ENCODE data around the gene KRTAP22-2.

The KRTAP22-2 gene

GRCh38 chr21:30590297-30590696 is at the start of gene KRTAP22-2:
TSS of gene KRTAP22-2 (minus strand) at chr21:30590397.
- in situ Hi-C loops (cut with HindIII; ENCODE audit: low sequenced_read_pairs) = no loop called here

GRCh38 chr21:30638686-30639085 is 48.5 kb upstream of the KRTAP22-2 start:
- in situ Hi-C loops (cut with HindIII; ENCODE audit: low sequenced_read_pairs) = no loop called here

- in situ Hi-C loops (cut with HindIII; ENCODE audit: low sequenced_read_pairs) = no loop called here
Measured at GRCh38 chr21:30634906-30635305, 44.7 kb upstream of the KRTAP22-2 start, which contains the start of gene KRTAP20-2. TSS of gene KRTAP20-2 (plus strand) at chr21:30635206. CDS start at chr21:30635264, 58 bp downstream.

- in situ Hi-C loops (cut with HindIII; ENCODE audit: low sequenced_read_pairs) = no loop called here
Measured at GRCh38 chr21:30629200-30629599, 39.0 kb upstream of the KRTAP22-2 start.

GRCh38 chr21:30628109-30628508 is 37.9 kb upstream of the KRTAP22-2 start:
- in situ Hi-C loops (cut with HindIII; ENCODE audit: low sequenced_read_pairs) = no loop called here

- in situ Hi-C loops (cut with HindIII; ENCODE audit: low sequenced_read_pairs) = no loop called here
Measured at GRCh38 chr21:30625449-30626165, 35.4 kb upstream of the KRTAP22-2 start.

GRCh38 chr21:30623362-30623761 is 33.2 kb upstream of the KRTAP22-2 start:
- in situ Hi-C loops (cut with HindIII; ENCODE audit: low sequenced_read_pairs) = no loop called here

GRCh38 chr21:30620522-30620921 is 30.3 kb upstream of the KRTAP22-2 start, which contains the start of gene KRTAP20-4:
TSS of gene KRTAP20-4 (plus strand) at chr21:30620627.
- in situ Hi-C loops (cut with HindIII; ENCODE audit: low sequenced_read_pairs) = no loop called here

GRCh38 chr21:30620080-30620479 is 29.9 kb upstream of the KRTAP22-2 start:
- in situ Hi-C loops (cut with HindIII; ENCODE audit: low sequenced_read_pairs) = no loop called here

GRCh38 chr21:30616125-30616524 is 25.9 kb upstream of the KRTAP22-2 start, which contains the start of gene KRTAP20-1:
TSS of gene KRTAP20-1 (plus strand) at chr21:30616425. CDS start at chr21:30616455, 30 bp downstream.
- in situ Hi-C loops (cut with HindIII; ENCODE audit: low sequenced_read_pairs) = no loop called here

GRCh38 chr21:30615199-30615598 is 25.0 kb upstream of the KRTAP22-2 start:
- in situ Hi-C loops (cut with HindIII; ENCODE audit: low sequenced_read_pairs) = no loop called here

- in situ Hi-C loops (cut with HindIII; ENCODE audit: low sequenced_read_pairs) = no loop called here
Measured at GRCh38 chr21:30613836-30614235, 23.6 kb upstream of the KRTAP22-2 start, which contains the start of gene KRTAP6-1. TSS of gene KRTAP6-1 (minus strand) at chr21:30613930. CDS start at chr21:30613904, 26 bp downstream.

- in situ Hi-C loops (cut with HindIII; ENCODE audit: low sequenced_read_pairs) = no loop called here
Measured at GRCh38 chr21:30612132-30612531, 21.9 kb upstream of the KRTAP22-2 start.

GRCh38 chr21:30605968-30606367 is 15.8 kb upstream of the KRTAP22-2 start:
- in situ Hi-C loops (cut with HindIII; ENCODE audit: low sequenced_read_pairs) = no loop called here

- in situ Hi-C loops (cut with HindIII; ENCODE audit: low sequenced_read_pairs) = no loop called here
Measured at GRCh38 chr21:30600787-30601186, 10.6 kb upstream of the KRTAP22-2 start, which contains the start of gene KRTAP22-1. TSS of gene KRTAP22-1 (plus strand) at chr21:30601087.

GRCh38 chr21:30598802-30599201 is 8.6 kb upstream of the KRTAP22-2 start, which contains the start of gene KRTAP6-2:
TSS of gene KRTAP6-2 (minus strand) at chr21:30598902. CDS start at chr21:30598874, 28 bp downstream.
- in situ Hi-C loops (cut with HindIII; ENCODE audit: low sequenced_read_pairs) = no loop called here

- in situ Hi-C loops (cut with HindIII; ENCODE audit: low sequenced_read_pairs) = no loop called here
Measured at GRCh38 chr21:30592140-30592539, 1.9 kb upstream of the KRTAP22-2 start, which contains the start of gene KRTAP6-3. TSS of gene KRTAP6-3 (plus strand) at chr21:30592440. CDS start at chr21:30592446, 6 bp downstream.

GRCh38 chr21:30582870-30583269 is 7.3 kb downstream of the KRTAP22-2 start:
- in situ Hi-C loops (cut with HindIII; ENCODE audit: low sequenced_read_pairs) = no loop called here

- in situ Hi-C loops (cut with HindIII; ENCODE audit: low sequenced_read_pairs) = no loop called here
Measured at GRCh38 chr21:30580132-30580531, 10.1 kb downstream of the KRTAP22-2 start.

GRCh38 chr21:30579346-30579745 is 10.9 kb downstream of the KRTAP22-2 start:
- in situ Hi-C loops (cut with HindIII; ENCODE audit: low sequenced_read_pairs) = no loop called here

GRCh38 chr21:30577766-30578165 is 12.4 kb downstream of the KRTAP22-2 start:
- in situ Hi-C loops (cut with HindIII; ENCODE audit: low sequenced_read_pairs) = no loop called here

GRCh38 chr21:30567617-30568016 is 22.6 kb downstream of the KRTAP22-2 start:
- in situ Hi-C loops (cut with HindIII; ENCODE audit: low sequenced_read_pairs) = no loop called here

All from endothelial cell of hepatic sinusoid (primary cell).